CD14-positive monocyte (primary cell): ENCODE data around the gene KDM1B. TPM values are rescaled to one million over a fixed set of nuclear protein-coding genes. Genes with fewer than 3 reads are reported as not detected.
A peak's percentile ranks its signal among the peaks of the same experiment; 100 is the strongest.

Source experiments
- DNase-seq, 3 donors: peaks; one replicate each; pipeline ENCODE4 v3.0.0-alpha.2; 2011 to 2022
- H2AFZ ChIP-seq: 2 replicates; pipeline ENCODE4 v1.6.0; 2012; ENCODE audit warnings: mild to moderate bottlenecking, low read depth, low read length, inconsistent platforms; ENCODE audit not compliant: insufficient read depth, poor library complexity, severe bottlenecking
- H3K27ac ChIP-seq, 2 donors: 1 replicate in 1 of 2; 2 replicates in 1 of 2; pipeline ENCODE4 v1.5.1; 2012 to 2013; ENCODE audit warnings: low read length in 2 of 2, control low read depth in 1 of 2, inconsistent platforms in 1 of 2, low read depth in 1 of 2, mild to moderate bottlenecking in 1 of 2
- H3K27me3 ChIP-seq, 2 donors: one replicate each; pipeline versions ENCODE4 v1.6.0 to v1.6.1; 2011 to 2013; ENCODE audit warnings: low read length in 2 of 2; ENCODE audit not compliant: control insufficient read depth in 2 of 2, insufficient read depth in 2 of 2
- H3K36me3 ChIP-seq, 2 donors: replicated peaks in 1 of 2; 1 replicate in 1 of 2; 2 replicates in 1 of 2; pipeline versions ENCODE4 v1.5.1 to v1.6.1; 2012 to 2013; ENCODE audit warnings: low read length in 2 of 2, control low read depth in 1 of 2, inconsistent platforms in 1 of 2, mild to moderate bottlenecking in 1 of 2; ENCODE audit not compliant: insufficient read depth in 2 of 2, control insufficient read depth in 1 of 2
- H3K4me1 ChIP-seq, 2 donors: 1 replicate in 1 of 2; 2 replicates in 1 of 2; pipeline versions ENCODE4 v1.5.1 to v1.6.1; 2012 to 2013; ENCODE audit warnings: low read length in 2 of 2, control low read depth in 1 of 2, inconsistent platforms in 1 of 2, mild to moderate bottlenecking in 1 of 2, moderate library complexity in 1 of 2; ENCODE audit not compliant: insufficient read depth in 2 of 2, control insufficient read depth in 1 of 2
- H3K4me2 ChIP-seq: replicated peaks from 2 replicates; pipeline ENCODE3; 2012; ENCODE audit warnings: low read length, moderate library complexity, mild to moderate bottlenecking; ENCODE audit not compliant: poor library complexity, severe bottlenecking; ENCODE audit errors: extremely low read depth
- H3K4me3 ChIP-seq, 3 experiments: fragments of 200-600 bp in 1 of 3; sonication (generic) in 1 of 3; replicated peaks in 1 of 3; 1 replicate in 2 of 3; 2 replicates in 1 of 3; pipeline ENCODE4 v1.5.1; 2011 to 2013; ENCODE audit warnings: low read length in 3 of 3, mild to moderate bottlenecking in 3 of 3, control low read depth in 2 of 3, low read depth in 2 of 3, inconsistent platforms in 1 of 3, moderate library complexity in 1 of 3
- H3K79me2 ChIP-seq: 2 replicates; pipeline ENCODE4 v1.6.0; 2012; ENCODE audit warnings: mild to moderate bottlenecking, control low read depth, inconsistent platforms, low read length, moderate library complexity; ENCODE audit not compliant: insufficient read depth
- H3K9ac ChIP-seq: 2 replicates; pipeline ENCODE4 v1.6.0; 2017; ENCODE audit warnings: low read length, mild to moderate bottlenecking; ENCODE audit not compliant: insufficient read depth, poor library complexity, severe bottlenecking
- H3K9me3 ChIP-seq, 2 donors: replicated peaks in 1 of 2; 1 replicate in 1 of 2; 2 replicates in 1 of 2; pipeline versions ENCODE4 v1.5.1 to v1.6.1; 2012 to 2013; ENCODE audit warnings: low read length in 2 of 2, control low read depth in 1 of 2; ENCODE audit not compliant: control insufficient read depth in 1 of 2, insufficient read depth in 1 of 2
- H4K20me1 ChIP-seq: 2 replicates; pipeline ENCODE4 v1.6.0; 2012; ENCODE audit warnings: mild to moderate bottlenecking, low read length, control low read depth, moderate library complexity; ENCODE audit not compliant: insufficient read depth
- H3K27ac Mint-ChIP-seq, 7 donors: one replicate each; pipeline ENCODE4 v1.8.0; 2020; ENCODE audit warnings: mild to moderate bottlenecking in 7 of 7, mixed read lengths in 7 of 7, moderate library complexity in 6 of 7, inconsistent platforms in 2 of 7
- H3K27me3 Mint-ChIP-seq, 3 donors: one replicate each; pipeline ENCODE4 v1.8.0; 2021 to 2022; ENCODE audit warnings: low read depth in 3 of 3, mild to moderate bottlenecking in 3 of 3, mixed read lengths in 3 of 3, moderate library complexity in 3 of 3, inconsistent platforms in 1 of 3
- H3K36me3 Mint-ChIP-seq, 2 donors: one replicate each; pipeline ENCODE4 v1.8.0; 2020; ENCODE audit warnings: mixed read lengths in 2 of 2, inconsistent platforms in 1 of 2, mild to moderate bottlenecking in 1 of 2
- H3K4me1 Mint-ChIP-seq: one replicate; pipeline ENCODE4 v1.8.0; 2020; ENCODE audit warnings: mild to moderate bottlenecking, mixed read lengths
- H3K4me3 Mint-ChIP-seq, 2 donors: one replicate each; pipeline ENCODE4 v1.8.0; 2020; ENCODE audit warnings: mild to moderate bottlenecking in 2 of 2, mixed read lengths in 2 of 2, moderate library complexity in 1 of 2
- H3K9me3 Mint-ChIP-seq, 7 donors: one replicate each; pipeline ENCODE4 v1.8.0; 2020 to 2022; ENCODE audit warnings: mixed read lengths in 7 of 7, mild to moderate bottlenecking in 6 of 7, moderate library complexity in 6 of 7, inconsistent platforms in 2 of 7
- WGBS: methylation state at CpG from one replicate; pipeline ENCODE4 v1.1.5; 2013; ENCODE audit warnings: missing lambda C conversion rate; ENCODE audit not compliant: insufficient coverage; 5-methylcytosine and 5-hydroxymethylcytosine counted together
- intact Hi-C, 2 donors: fragments of 100-400 bp; cut with micrococcal nuclease; formaldehyde crosslinking; loops; one replicate each; pipeline versions ENCODE4 v1.15.0 to v1.15.1; 2023
- polyA plus RNA-seq, 3 donors: library from polyadenylated mRNA; depleted of rRNA in 1 of 3; unstranded in 2 of 3; stranded (reverse) in 1 of 3; fragments of 300-500 nt in 2 of 3; fragments of >200 nt in 1 of 3; fragmentation: Illumina TruSeq in 2 of 3; gene quantifications; 1 replicate in 2 of 3; 2 replicates in 1 of 3; pipeline ENCODE4 v1.2.3, GENCODE V29; 2012 to 2021
- TF ChIP-seq, protein P1 (sequence below): fragments of 200-600 bp; IDR thresholded peaks from one replicate; pipeline ENCODE4 v1.8.0; 2022; ENCODE audit warnings: antibody characterized with exemption, mild to moderate bottlenecking

The KDM1B gene
- polyA plus RNA-seq, 3 donors = 4.4 to 50.8 (median 24.1) TPM

DNA sequence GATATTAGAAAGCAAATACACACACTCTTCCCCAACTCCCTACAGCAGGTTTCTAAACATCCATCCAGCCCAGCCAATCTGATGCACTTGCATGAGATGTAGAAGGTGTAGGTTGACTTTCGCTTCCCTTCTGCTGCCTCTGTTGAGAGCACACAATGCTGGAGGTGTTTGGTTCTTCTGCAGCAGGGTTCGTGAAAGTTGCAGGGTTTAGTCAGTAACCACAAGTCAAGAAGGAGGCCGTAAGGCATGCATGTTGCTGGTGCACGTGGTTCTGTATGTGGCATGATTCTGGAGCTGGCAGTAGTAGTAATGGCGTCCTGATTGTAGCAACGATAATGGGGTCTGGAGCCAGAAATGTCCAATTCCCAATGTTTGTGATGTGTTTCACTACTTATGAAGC is 56.1 kb downstream of the KDM1B start:
- Mint-ChIP-seq H3K4me3 (no peak overlapping the region), H3K9me3 (peaks cover 0 to 2% (median 0%) of the 10 kb centered on the region in 7 donors), H3K27me3 (peaks cover 0 to 2% (median 0%) of the 10 kb centered on the region in 3 donors), H3K36me3 (peaks cover 80 to 95% of the 10 kb centered on the region in 2 donors), H3K4me1 (peaks cover 25% of the 10 kb centered on the region), H3K27ac (no peak overlapping the region)
- Histone ChIP-seq H3K4me1 (peaks cover 18 to 23% of the 10 kb centered on the region in 2 donors), H2AFZ (no peak overlapping the region), H4K20me1 (peaks cover 22% of the 10 kb centered on the region), H3K9ac (no peak overlapping the region), H3K9me3 (no peaks in the 10 kb centered on the region), H3K36me3 (peaks cover 79 to 89% of the 10 kb centered on the region in 2 donors), H3K4me3 (no peak overlapping the region), H3K4me2 (no peak overlapping the region), H3K27ac (no peak overlapping the region), H3K27me3 (no peaks in the 10 kb centered on the region), H3K79me2 (no peaks in the 10 kb centered on the region)
- TF ChIP-seq, protein P1, sequence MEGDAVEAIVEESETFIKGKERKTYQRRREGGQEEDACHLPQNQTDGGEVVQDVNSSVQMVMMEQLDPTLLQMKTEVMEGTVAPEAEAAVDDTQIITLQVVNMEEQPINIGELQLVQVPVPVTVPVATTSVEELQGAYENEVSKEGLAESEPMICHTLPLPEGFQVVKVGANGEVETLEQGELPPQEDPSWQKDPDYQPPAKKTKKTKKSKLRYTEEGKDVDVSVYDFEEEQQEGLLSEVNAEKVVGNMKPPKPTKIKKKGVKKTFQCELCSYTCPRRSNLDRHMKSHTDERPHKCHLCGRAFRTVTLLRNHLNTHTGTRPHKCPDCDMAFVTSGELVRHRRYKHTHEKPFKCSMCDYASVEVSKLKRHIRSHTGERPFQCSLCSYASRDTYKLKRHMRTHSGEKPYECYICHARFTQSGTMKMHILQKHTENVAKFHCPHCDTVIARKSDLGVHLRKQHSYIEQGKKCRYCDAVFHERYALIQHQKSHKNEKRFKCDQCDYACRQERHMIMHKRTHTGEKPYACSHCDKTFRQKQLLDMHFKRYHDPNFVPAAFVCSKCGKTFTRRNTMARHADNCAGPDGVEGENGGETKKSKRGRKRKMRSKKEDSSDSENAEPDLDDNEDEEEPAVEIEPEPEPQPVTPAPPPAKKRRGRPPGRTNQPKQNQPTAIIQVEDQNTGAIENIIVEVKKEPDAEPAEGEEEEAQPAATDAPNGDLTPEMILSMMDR = no peak
- no peak for DNase-seq
- intact Hi-C loops = no loop called here
- WGBS = 84% methylated on average over 4 of the region's 6 CpGs

DNA sequence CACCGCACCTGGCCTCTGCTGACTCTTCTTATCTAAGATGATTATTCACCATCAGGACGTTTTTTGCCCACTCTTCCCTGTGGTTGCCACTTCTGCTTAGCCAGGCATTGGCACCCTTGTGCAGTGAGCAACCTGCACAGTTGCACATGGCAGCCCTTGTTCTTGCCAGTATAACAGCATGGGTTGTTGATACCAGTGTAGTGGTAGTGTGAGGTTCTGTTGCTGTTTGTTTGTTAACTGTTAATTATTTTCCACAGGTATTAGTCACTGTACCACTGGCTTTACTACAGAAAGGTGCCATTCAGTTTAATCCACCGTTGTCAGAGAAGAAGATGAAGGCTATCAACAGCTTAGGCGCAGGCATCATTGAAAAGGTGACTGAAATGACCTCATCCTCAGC is 57.0 kb downstream of the KDM1B start:
- H3K27ac Mint-ChIP-seq = peak overlapping the region in 1 of 7 donors; percentile 40
- Histone ChIP-seq H3K36me3 (peaks cover 79 to 89% of the 10 kb centered on the region in 2 donors), H3K27ac (no peak overlapping the region), H2AFZ (no peak overlapping the region), H3K9me3 (no peaks in the 10 kb centered on the region), H4K20me1 (peaks cover 24% of the 10 kb centered on the region), H3K4me2 (no peak overlapping the region), H3K79me2 (no peaks in the 10 kb centered on the region), H3K9ac (no peak overlapping the region), H3K4me3 (no peak overlapping the region), H3K27me3 (no peaks in the 10 kb centered on the region), H3K4me1 (peaks cover 20 to 25% of the 10 kb centered on the region in 2 donors)
- TF ChIP-seq, protein P1 = no peak
- H3K4me3 Mint-ChIP-seq = peak overlapping the region in 1 of 2 donors; percentile 6
- no peak for DNase-seq
- H3K36me3 Mint-ChIP-seq = peaks cover 79 to 95% of the 10 kb centered on the region in 2 donors
- peaks cover 27% of the 10 kb centered on the region for H3K4me1 Mint-ChIP-seq
- no peaks in the 10 kb centered on the region for H3K27me3 Mint-ChIP-seq
- 86% methylated on average over 2 of the region's 4 CpGs for WGBS
- intact Hi-C loops = no loop called here
- H3K9me3 Mint-ChIP-seq = peaks cover 0 to 2% (median 0%) of the 10 kb centered on the region in 7 donors
